ENCODE measurements around the gene OR52E2.
A peak's percentile ranks its signal among the peaks of the same experiment; 100 is the strongest.
"Not testable (repeated sequence)": the region's sequence is repeated elsewhere in the genome, so short reads cannot be mapped to it uniquely, and the experiment has no call there.

OR52E2 gene

GRCh38 chr11:5059391-5059790 is at the start of gene OR52E2:
TSS of gene OR52E2 (minus strand) at chr11:5059627. CDS start at chr11:5059627, 0 bp downstream.
- no peak for DNase-seq

DNA sequence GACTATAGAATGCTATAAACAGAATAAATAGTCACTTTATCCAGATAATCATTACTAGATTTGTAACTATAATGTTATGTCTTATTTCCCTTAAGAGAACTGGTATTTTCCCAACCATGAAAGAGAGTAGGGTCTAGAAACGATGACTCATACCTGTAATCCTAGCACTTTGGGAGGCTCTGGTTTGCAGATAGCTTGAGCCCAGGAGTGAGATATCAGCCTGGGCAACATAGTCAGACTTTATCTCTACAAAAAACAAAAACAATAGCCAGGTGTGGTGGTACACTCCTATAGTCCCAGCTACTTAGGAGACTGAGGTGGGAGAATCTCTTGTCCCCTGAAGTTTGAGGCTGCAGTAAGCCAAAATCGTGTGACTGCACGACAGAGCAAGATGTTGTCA is 47.9 kb upstream of the OR52E2 start:
- no peak for DNase-seq

DNA sequence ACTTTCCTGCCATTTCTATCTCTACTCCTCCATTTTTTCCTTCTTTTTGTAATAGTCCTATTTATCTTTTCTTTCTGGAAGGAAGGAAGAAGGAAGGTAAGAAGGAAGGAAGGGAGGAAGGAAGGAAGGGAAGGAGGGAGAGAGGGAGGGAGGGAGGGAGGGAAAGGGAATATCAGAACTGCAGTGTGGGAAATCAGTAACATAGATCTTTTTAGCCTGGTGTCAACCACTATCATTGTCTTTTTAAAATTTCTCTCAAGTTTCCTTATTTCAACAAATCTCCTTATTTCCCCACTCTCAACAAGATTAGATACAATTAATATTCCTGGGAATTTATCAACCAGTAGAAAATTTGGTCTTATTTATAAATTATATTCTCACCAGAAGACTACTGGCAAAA is 43.6 kb upstream of the OR52E2 start:
- no peak for DNase-seq

- peak; percentile 3 for DNase-seq
Observed at GRCh38 chr11:5102246-5102645, 42.8 kb upstream of the OR52E2 start.

- no peak for DNase-seq
Observed at GRCh38 chr11:5096011-5096410, 36.6 kb upstream of the OR52E2 start.

GRCh38 chr11:5092821-5093585 is 33.6 kb upstream of the OR52E2 start:
- DNase-seq, result no peak

DNA sequence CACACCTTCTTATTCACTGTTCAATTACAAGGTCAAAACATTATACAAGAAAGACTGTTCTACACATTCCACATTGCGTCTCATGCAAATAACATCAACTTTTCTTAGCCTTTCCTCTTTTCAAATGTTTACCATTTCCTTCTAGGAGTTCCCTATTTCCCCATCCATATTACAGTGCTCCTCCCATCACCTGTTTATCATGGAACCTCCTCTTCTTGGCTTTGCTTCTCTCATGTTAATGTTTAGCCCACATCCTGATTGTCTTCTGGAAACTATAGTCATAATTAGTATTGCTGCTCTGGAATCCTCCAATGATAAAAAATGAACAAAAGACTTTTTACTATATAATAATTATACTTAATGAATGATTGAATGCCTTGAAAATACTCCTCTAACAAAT is 31.2 kb upstream of the OR52E2 start:
- DNase-seq, result no peak

DNA sequence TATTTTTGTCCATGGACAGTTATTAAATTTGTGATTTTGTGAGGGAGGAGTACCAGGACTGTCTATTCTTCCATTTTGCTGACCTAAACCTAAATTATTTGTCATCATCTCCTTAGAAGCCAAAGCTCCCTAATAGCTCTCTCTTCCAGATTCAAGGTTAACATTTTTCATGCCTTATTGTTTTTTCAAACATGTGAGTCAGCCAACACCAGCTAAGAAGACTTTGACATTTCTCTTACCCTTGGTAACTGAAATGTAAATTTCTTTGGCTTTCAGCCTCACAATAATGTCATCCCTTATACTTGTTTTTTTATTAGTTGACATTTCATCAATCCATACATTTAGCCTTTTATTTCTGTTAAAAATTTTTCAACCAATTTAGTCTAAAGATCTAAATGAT is 29.1 kb upstream of the OR52E2 start:
- no peak for DNase-seq

- no peak for DNase-seq
Observed at GRCh38 chr11:5083602-5084001, 24.2 kb upstream of the OR52E2 start.

- DNase-seq, result no peak
Observed at GRCh38 chr11:5081405-5081804, 22.0 kb upstream of the OR52E2 start.

DNA sequence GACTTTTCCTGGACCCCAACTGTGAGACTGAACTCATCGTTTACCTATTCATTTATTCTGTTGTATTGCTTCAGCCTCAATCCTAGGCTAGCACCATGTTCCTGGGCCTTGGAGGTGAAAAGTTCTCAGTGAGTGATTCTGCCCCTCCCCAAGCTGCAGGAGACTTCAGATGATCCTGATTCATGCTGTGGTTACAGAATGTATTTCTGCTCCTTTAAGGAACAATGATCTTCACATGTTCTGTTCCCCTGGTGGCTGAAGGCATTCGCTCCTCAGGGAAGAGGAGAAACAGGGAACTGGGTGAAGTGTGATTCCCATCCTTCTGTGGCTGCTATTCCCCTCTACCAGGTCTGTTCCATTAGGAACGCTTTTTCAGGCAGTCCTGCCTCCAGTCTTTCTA is 12.4 kb upstream of the OR52E2 start:
- DNase-seq, result no peak

GRCh38 chr11:5069272-5069671 is 9.8 kb upstream of the OR52E2 start, which contains the start of gene OR52E1:
TSS of gene OR52E1 (plus strand) at chr11:5069572.
- DNase-seq, result no peak

DNA sequence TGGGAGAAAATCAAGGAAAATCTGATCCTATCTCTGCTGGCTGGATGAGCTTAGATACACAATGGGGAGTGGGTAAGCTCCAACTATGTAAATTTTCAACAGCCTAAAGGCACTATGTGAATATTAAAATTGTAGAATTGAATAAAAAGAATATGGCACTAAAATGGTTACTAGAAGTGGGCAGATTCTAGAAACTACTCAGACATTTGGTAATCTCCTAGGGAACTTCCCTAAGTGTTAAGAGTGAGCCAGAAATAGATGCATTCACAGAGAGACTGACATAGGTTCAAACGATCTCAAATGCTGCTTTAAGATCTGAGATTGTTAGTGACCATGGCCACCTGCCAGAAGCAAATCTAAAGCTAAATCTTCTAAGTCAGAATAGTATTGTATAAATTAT is 5.6 kb upstream of the OR52E2 start:
- no peak for DNase-seq

- not testable (repeated sequence) for DNase-seq
Observed at GRCh38 chr11:5058679-5059078, 748 bp downstream of the OR52E2 start.

DNA sequence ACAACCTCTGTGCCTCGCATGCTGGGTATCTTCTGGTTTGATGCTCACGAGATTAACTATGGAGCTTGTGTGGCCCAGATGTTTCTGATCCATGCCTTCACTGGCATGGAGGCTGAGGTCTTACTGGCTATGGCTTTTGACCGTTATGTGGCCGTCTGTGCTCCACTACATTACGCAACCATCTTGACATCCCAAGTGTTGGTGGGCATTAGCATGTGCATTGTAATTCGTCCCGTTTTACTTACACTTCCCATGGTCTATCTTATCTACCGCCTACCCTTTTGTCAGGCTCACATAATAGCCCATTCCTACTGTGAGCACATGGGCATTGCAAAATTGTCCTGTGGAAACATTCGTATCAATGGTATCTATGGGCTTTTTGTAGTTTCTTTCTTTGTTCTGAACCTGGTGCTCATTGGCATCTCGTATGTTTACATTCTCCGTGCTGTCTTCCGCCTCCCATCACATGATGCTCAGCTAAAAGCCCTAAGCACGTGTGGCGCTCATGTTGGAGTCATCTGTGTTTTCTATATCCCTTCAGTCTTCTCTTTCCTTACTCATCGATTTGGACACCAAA is 12.6 kb downstream of the OR52E2 start:
- no peak for DNase-seq

DNA sequence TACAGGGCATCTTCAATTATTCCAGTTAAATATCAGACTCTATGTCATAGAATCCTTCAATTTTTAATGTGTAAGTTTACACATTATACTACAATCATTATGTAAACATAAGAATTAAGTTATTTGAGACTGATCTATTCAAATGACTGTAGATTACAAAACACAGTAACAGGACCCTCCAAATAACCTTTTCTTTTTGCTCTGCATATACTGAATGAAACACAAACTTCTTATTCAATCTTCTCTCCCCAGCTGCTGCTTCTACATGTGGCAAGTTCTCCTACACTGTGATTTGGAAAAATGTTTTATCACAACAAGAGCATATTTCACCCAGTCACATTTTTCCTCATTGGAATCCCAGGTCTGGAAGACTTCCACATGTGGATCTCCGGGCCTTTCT is 13.2 kb downstream of the OR52E2 start, which contains the start of gene OR52J3:
TSS of gene OR52J3 (plus strand) at position 301 of the 400 bp plus-strand sequence. CDS start at position 301, 0 bp downstream.
- no peak for DNase-seq

- no peak for DNase-seq
Observed at GRCh38 chr11:5043380-5043779, 16.0 kb downstream of the OR52E2 start.

DNA sequence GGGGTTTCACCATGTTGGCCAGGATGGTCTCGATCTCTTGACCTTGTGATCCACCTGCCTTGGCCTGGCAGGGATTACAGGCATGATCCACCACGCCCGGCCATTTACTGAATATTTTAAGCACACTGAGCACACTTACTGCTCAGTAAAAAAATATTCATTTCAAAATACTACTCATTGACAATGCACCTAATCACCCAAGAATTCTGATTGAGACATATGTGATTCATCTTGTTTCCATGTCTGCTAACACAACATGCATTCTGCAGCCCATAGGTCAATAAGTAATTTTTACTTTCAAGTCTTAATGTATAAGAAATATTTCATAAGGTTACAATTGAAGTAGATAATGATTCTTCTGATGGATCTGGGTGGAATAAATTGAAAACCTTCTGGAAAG is 17.3 kb downstream of the OR52E2 start:
- no peak for DNase-seq

DNA sequence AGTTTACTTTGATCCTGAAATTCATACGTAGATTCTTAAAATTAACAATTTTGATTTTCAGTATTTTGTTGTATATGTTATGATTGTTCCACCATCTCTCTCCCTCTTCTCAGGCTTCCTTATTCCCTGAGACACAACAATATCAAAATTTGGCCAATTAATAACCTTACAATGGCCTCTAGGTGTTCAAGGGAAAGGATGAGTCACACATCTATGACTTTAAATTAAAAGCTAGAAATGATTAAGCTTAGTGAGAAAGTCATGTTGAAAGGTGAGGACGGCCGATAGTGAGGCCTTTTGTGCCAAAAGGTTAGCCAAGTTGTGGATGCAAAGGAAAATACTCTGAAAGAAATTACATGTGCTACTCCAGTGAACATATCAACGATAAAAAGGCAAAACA is 18.6 kb downstream of the OR52E2 start:
- no peak for DNase-seq

DNA sequence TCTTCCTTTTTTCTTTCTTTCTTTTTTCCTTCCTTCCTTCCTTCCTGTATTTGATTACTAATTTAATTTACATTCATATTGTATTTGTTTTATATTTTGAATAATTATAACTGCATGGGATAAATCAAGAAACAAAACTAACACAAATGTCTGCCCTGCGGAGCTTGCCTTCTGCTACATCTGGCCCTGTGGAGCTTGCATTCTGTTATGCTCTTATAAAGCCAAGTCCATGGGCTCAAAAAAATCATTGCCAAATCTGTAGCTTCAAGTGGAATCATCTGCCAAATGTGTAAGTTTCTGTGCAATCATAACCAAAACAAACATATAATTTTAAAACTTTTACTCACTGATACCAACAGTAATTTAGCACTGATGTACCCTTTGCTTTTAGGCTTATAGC is 21.1 kb downstream of the OR52E2 start:
- DNase-seq, result no peak

DNA sequence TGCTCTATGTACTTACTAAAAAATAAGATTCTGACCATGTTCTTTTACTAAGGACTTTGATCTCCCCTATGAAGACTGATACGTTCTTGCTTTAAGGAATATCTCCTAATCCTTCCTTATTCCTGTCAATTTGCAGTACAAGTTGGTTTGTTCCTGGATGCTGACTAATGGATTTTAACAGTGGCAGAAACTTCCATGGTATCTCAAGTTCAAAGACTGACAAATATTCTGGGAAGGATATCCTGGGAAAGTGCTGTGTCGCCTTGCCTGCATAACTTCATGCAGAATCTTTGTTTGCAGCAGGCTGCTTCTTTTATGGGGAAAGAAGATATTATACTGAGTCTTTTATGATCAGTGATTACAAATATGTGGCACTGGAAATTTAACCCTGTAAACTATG is 21.5 kb downstream of the OR52E2 start:
- DNase-seq, result no peak

DNA sequence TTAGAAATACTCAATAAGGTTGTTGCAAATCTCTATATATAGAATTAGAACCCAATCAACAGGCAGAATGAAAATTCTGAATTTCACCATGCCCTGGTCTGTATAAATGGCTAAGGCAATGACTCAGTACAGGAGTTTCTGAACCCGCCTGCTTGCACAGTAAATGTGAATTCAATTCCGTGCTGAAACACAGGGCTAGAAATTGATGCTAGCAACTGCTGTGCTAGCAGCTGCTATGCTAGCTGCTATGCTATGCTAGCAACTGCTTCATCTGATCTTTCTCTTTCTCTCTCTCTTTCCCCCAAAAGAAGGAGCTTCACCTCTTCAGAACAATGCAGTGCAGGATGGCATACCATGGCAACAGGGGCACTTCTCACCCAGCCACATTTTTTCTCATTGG is 22.8 kb downstream of the OR52E2 start:
- DNase-seq, result no peak

DNA sequence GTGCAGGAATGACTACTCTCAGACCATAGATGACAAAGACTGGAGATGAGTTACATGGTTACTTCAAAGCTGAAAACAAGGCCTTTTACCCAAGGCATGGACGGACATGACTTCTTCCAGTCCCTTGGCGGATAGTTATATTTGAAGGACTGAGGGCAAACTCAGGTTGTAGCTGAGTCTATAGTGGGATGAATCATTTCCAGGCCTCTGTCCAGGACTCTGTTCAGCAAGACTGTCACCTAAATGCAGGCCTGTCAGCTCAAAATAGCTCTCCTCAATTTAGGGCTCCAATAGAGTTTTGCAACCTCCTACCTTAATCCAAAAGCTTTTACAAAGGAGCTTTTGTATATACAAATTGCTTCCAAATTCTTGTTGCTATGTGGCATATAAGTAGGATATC is 37.4 kb downstream of the OR52E2 start:
- no peak for DNase-seq

DNA sequence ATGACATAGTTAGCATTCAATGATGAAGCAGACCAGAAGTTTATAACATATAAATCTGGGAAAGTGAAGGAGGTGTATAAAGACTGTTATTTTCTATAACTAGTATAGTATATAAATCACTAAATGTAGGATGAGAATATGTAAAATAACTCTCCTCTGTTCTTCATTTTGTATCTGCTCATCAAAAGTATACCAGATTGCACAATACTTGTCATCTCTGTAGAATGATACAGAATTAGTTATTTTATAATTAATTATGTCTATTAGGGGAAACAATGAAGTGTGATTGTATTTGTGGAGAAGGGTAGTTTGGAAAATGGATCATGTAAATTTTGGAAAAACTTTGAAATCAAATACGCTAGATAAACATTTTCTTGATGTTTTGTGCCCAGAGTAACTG is 46.4 kb downstream of the OR52E2 start:
- no peak for DNase-seq

DNA sequence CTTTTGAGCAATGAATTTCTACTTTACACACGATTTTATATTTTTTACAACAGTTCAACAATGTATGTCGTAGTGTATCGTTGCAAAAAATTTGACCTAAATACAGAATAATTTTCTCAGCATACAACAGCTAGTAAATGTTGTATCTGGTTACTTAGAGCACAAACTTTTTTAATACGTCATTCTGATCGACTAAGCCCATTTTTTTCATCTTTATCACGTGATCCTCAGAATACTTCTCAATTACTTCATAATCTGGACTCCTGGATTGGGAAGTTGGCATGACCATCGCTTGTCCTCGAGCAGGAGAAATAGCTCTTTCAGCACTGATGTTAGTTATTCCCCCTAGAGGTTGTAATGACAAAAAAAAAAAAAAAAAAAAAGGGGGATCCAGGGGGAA is 48.2 kb downstream of the OR52E2 start:
- no peak for DNase-seq

All from NCI-H510A treated with DMSO at 0.1 percent for 48 hours (cell line).